CD14-positive monocyte (primary cell): Measurements from ENCODE around the gene SLC43A2. TPM values are rescaled to one million over a fixed set of nuclear protein-coding genes. Genes with fewer than 3 reads are reported as not detected.

Experiments
- DNase-seq, 3 donors: peaks; one replicate each; pipeline ENCODE4 v3.0.0-alpha.2; 2011 to 2022
- H2AFZ ChIP-seq: 2 replicates; pipeline ENCODE4 v1.6.0; 2012; ENCODE audit warnings: mild to moderate bottlenecking, low read depth, low read length, inconsistent platforms; ENCODE audit not compliant: insufficient read depth, poor library complexity, severe bottlenecking
- H3K27ac ChIP-seq, 2 donors: 1 replicate in 1 of 2; 2 replicates in 1 of 2; pipeline ENCODE4 v1.5.1; 2012 to 2013; ENCODE audit warnings: low read length in 2 of 2, control low read depth in 1 of 2, inconsistent platforms in 1 of 2, low read depth in 1 of 2, mild to moderate bottlenecking in 1 of 2
- H3K27me3 ChIP-seq, 2 donors: one replicate each; pipeline versions ENCODE4 v1.6.0 to v1.6.1; 2011 to 2013; ENCODE audit warnings: low read length in 2 of 2; ENCODE audit not compliant: control insufficient read depth in 2 of 2, insufficient read depth in 2 of 2
- H3K36me3 ChIP-seq, 2 donors: replicated peaks in 1 of 2; 1 replicate in 1 of 2; 2 replicates in 1 of 2; pipeline versions ENCODE4 v1.5.1 to v1.6.1; 2012 to 2013; ENCODE audit warnings: low read length in 2 of 2, control low read depth in 1 of 2, inconsistent platforms in 1 of 2, mild to moderate bottlenecking in 1 of 2; ENCODE audit not compliant: insufficient read depth in 2 of 2, control insufficient read depth in 1 of 2
- H3K4me1 ChIP-seq, 2 donors: 1 replicate in 1 of 2; 2 replicates in 1 of 2; pipeline versions ENCODE4 v1.5.1 to v1.6.1; 2012 to 2013; ENCODE audit warnings: low read length in 2 of 2, control low read depth in 1 of 2, inconsistent platforms in 1 of 2, mild to moderate bottlenecking in 1 of 2, moderate library complexity in 1 of 2; ENCODE audit not compliant: insufficient read depth in 2 of 2, control insufficient read depth in 1 of 2
- H3K4me2 ChIP-seq: replicated peaks from 2 replicates; pipeline ENCODE3; 2012; ENCODE audit warnings: low read length, moderate library complexity, mild to moderate bottlenecking; ENCODE audit not compliant: poor library complexity, severe bottlenecking; ENCODE audit errors: extremely low read depth
- H3K4me3 ChIP-seq, 3 experiments: fragments of 200-600 bp in 1 of 3; sonication (generic) in 1 of 3; replicated peaks in 1 of 3; 1 replicate in 2 of 3; 2 replicates in 1 of 3; pipeline ENCODE4 v1.5.1; 2011 to 2013; ENCODE audit warnings: low read length in 3 of 3, mild to moderate bottlenecking in 3 of 3, control low read depth in 2 of 3, low read depth in 2 of 3, inconsistent platforms in 1 of 3, moderate library complexity in 1 of 3
- H3K79me2 ChIP-seq: 2 replicates; pipeline ENCODE4 v1.6.0; 2012; ENCODE audit warnings: mild to moderate bottlenecking, control low read depth, inconsistent platforms, low read length, moderate library complexity; ENCODE audit not compliant: insufficient read depth
- H3K9ac ChIP-seq: 2 replicates; pipeline ENCODE4 v1.6.0; 2017; ENCODE audit warnings: low read length, mild to moderate bottlenecking; ENCODE audit not compliant: insufficient read depth, poor library complexity, severe bottlenecking
- H3K9me3 ChIP-seq, 2 donors: replicated peaks in 1 of 2; 1 replicate in 1 of 2; 2 replicates in 1 of 2; pipeline versions ENCODE4 v1.5.1 to v1.6.1; 2012 to 2013; ENCODE audit warnings: low read length in 2 of 2, control low read depth in 1 of 2; ENCODE audit not compliant: control insufficient read depth in 1 of 2, insufficient read depth in 1 of 2
- H4K20me1 ChIP-seq: 2 replicates; pipeline ENCODE4 v1.6.0; 2012; ENCODE audit warnings: mild to moderate bottlenecking, low read length, control low read depth, moderate library complexity; ENCODE audit not compliant: insufficient read depth
- H3K27ac Mint-ChIP-seq, 7 donors: one replicate each; pipeline ENCODE4 v1.8.0; 2020; ENCODE audit warnings: mild to moderate bottlenecking in 7 of 7, mixed read lengths in 7 of 7, moderate library complexity in 6 of 7, inconsistent platforms in 2 of 7
- H3K27me3 Mint-ChIP-seq, 3 donors: one replicate each; pipeline ENCODE4 v1.8.0; 2021 to 2022; ENCODE audit warnings: low read depth in 3 of 3, mild to moderate bottlenecking in 3 of 3, mixed read lengths in 3 of 3, moderate library complexity in 3 of 3, inconsistent platforms in 1 of 3
- H3K36me3 Mint-ChIP-seq, 2 donors: one replicate each; pipeline ENCODE4 v1.8.0; 2020; ENCODE audit warnings: mixed read lengths in 2 of 2, inconsistent platforms in 1 of 2, mild to moderate bottlenecking in 1 of 2
- H3K4me1 Mint-ChIP-seq: one replicate; pipeline ENCODE4 v1.8.0; 2020; ENCODE audit warnings: mild to moderate bottlenecking, mixed read lengths
- H3K4me3 Mint-ChIP-seq, 2 donors: one replicate each; pipeline ENCODE4 v1.8.0; 2020; ENCODE audit warnings: mild to moderate bottlenecking in 2 of 2, mixed read lengths in 2 of 2, moderate library complexity in 1 of 2
- H3K9me3 Mint-ChIP-seq, 7 donors: one replicate each; pipeline ENCODE4 v1.8.0; 2020 to 2022; ENCODE audit warnings: mixed read lengths in 7 of 7, mild to moderate bottlenecking in 6 of 7, moderate library complexity in 6 of 7, inconsistent platforms in 2 of 7
- CTCF ChIP-seq: fragments of 200-600 bp; IDR thresholded peaks from one replicate; pipeline ENCODE4 v1.8.0; 2022; ENCODE audit warnings: antibody characterized with exemption, mild to moderate bottlenecking
- WGBS: methylation state at CpG from one replicate; pipeline ENCODE4 v1.1.5; 2013; ENCODE audit warnings: missing lambda C conversion rate; ENCODE audit not compliant: insufficient coverage; 5-methylcytosine and 5-hydroxymethylcytosine counted together
- intact Hi-C, 2 donors: fragments of 100-400 bp; cut with micrococcal nuclease; formaldehyde crosslinking; loops; one replicate each; pipeline versions ENCODE4 v1.15.0 to v1.15.1; 2023
- polyA plus RNA-seq, 3 donors: library from polyadenylated mRNA; depleted of rRNA in 1 of 3; unstranded in 2 of 3; stranded (reverse) in 1 of 3; fragments of 300-500 nt in 2 of 3; fragments of >200 nt in 1 of 3; fragmentation: Illumina TruSeq in 2 of 3; gene quantifications; 1 replicate in 2 of 3; 2 replicates in 1 of 3; pipeline ENCODE4 v1.2.3, GENCODE V29; 2012 to 2021

The SLC43A2 gene
- polyA plus RNA-seq, 3 donors: 115 to 151 (median 117) TPM

GRCh38 chr17:1643293-1643998, 14.8 kb upstream of the SLC43A2 start:
- H3K27ac Mint-ChIP-seq: peak overlapping the region in 2 of 7 donors; percentile 82 to 86
- H3K4me3 Mint-ChIP-seq: peak overlapping the region; percentile 84 to 91
- H3K4me1 Mint-ChIP-seq: peaks cover 46% of the 10 kb centered on the region
- peaks cover 20 to 29% of the 10 kb centered on the region in 2 donors for H3K36me3 Mint-ChIP-seq
- Histone ChIP-seq H2AFZ (peak overlapping the region; percentile 50), H3K4me2 (peak overlapping the region; percentile 88), H3K9ac (peak overlapping the region; percentile 73), H3K27me3 (no peaks in the 10 kb centered on the region), H3K4me1 (peaks cover 39 to 53% of the 10 kb centered on the region in 2 donors), H3K9me3 (no peaks in the 10 kb centered on the region), H4K20me1 (peaks cover 4% of the 10 kb centered on the region), H3K4me3 (peak overlapping the region; percentile 1 to 81 (median 36)), H3K36me3 (no peaks in the 10 kb centered on the region), H3K79me2 (no peaks in the 10 kb centered on the region), H3K27ac (peak overlapping the region; percentile 57 to 88)
- WGBS: 0% methylated on average over 74 of the region's 90 CpGs
- peaks cover 0 to 20% (median 11%) of the 10 kb centered on the region in 3 donors for H3K27me3 Mint-ChIP-seq
- peak in 2 of 3 donors; percentile 14 to 41 for DNase-seq
- intact Hi-C loops: loop anchor here in 1 of 2 donors (10.0 kb wide), 4 partner anchors 71 to 751 kb away; partner anchors contain the start of gene TLCD2
- peak; percentile 27 for TF ChIP-seq CTCF
- peaks cover 0 to 3% (median 0%) of the 10 kb centered on the region in 7 donors for H3K9me3 Mint-ChIP-seq

- H3K4me2 ChIP-seq: no peak overlapping the region
- peaks cover 29 to 39% of the 10 kb centered on the region in 2 donors for H3K4me1 ChIP-seq
- H4K20me1 ChIP-seq: peaks cover 11% of the 10 kb centered on the region
- no peak overlapping the region for H3K27ac ChIP-seq
- H3K9me3 ChIP-seq: no peaks in the 10 kb centered on the region
- intact Hi-C loops: loop anchor here in 1 of 2 donors (10.0 kb wide), 4 partner anchors 74 to 754 kb away; partner anchors contain the start of gene TLCD2
- Mint-ChIP-seq H3K36me3 (peaks cover 30 to 33% of the 10 kb centered on the region in 2 donors), H3K4me1 (peaks cover 33% of the 10 kb centered on the region), H3K27ac (peak overlapping the region in 2 of 7 donors; percentile 18 to 69), H3K27me3 (peaks cover 0 to 14% (median 8%) of the 10 kb centered on the region in 3 donors), H3K9me3 (peaks cover 0 to 5% (median 0%) of the 10 kb centered on the region in 7 donors), H3K4me3 (no peak overlapping the region)
- H3K79me2 ChIP-seq: no peaks in the 10 kb centered on the region
- peaks cover 8 to 11% of the 10 kb centered on the region in 2 donors for H3K36me3 ChIP-seq
- H3K27me3 ChIP-seq: no peaks in the 10 kb centered on the region
- no peak for TF ChIP-seq CTCF
- WGBS: 95% methylated on average over 8 of the region's 12 CpGs
- H3K4me3 ChIP-seq: no peak overlapping the region
- peak in 1 of 3 donors; percentile 3 for DNase-seq
- H3K9ac ChIP-seq: no peak overlapping the region
- no peak overlapping the region for H2AFZ ChIP-seq
Measured at GRCh38 chr17:1641065-1641403, 12.4 kb upstream of the SLC43A2 start.
